Measurements from ENCODE around the gene EFEMP2.
A peak's percentile ranks its signal among the peaks of the same experiment; 100 is the strongest.

EFEMP2 gene

DNA sequence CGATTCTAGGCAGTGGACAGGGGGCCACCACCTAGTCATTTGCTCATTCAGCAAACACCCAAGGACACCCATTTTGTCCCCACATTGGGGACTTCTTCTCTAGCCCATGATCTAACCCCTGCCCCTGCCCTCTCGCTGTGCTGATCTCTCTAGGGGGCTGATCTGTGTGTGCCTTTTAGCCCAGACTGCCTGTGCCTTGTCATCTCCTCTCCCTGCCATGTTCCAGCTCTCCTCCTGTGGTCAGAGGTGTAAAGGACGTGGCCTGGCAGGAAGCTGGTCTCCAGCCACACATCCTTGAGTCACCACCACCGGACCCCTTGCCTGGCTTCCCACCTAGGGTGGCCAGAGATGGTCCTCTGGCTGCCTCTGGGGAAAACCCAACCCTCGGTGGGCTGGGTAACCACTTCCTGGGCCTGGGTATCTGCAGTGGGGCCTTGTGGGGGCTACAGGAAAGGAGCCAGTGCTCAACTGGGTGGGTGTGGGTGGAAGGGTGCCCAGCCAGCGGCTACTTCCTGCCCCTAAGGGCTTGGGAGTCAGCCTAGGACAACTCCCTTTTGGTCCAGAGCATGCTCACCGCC is 8.3 kb upstream of the EFEMP2 start:
- Histone ChIP-seq H3K36me3 (ENCODE audit: low read length) (no peaks in the 10 kb centered on the region), H3K27ac (ENCODE audit: low read depth, low read length) (no peak overlapping the region), H3K4me2 (ENCODE audit: low read depth, low read length, poor library complexity, severe bottlenecking) (no peak overlapping the region), H2AFZ (ENCODE audit: low read depth, low read length, severe bottlenecking) (no peak overlapping the region), H3K9ac (ENCODE audit: low read length) (no peak overlapping the region), H3K4me3 (ENCODE audit: insufficient read depth, low read length, poor library complexity, severe bottlenecking) (no peak overlapping the region), H4K20me1 (ENCODE audit: low read depth, low read length) (no peaks in the 10 kb centered on the region), H3K9me3 (ENCODE audit: insufficient read depth, low read length) (no peaks in the 10 kb centered on the region), H3K9me2 (replicated peaks; ENCODE audit: insufficient read depth, low read length) (no peaks in the 10 kb centered on the region), H3K79me2 (ENCODE audit: insufficient read depth, low read length) (no peaks in the 10 kb centered on the region), H3K27me3 (ENCODE audit: low read length) (no peaks in the 10 kb centered on the region), H3F3A (ENCODE audit: insufficient read depth) (no peaks in the 10 kb centered on the region)
- TF ChIP-seq EZH2phosphoT487 (conservative IDR thresholded peaks at IDR 0.05; ENCODE audit: low read length): no peak

DNA sequence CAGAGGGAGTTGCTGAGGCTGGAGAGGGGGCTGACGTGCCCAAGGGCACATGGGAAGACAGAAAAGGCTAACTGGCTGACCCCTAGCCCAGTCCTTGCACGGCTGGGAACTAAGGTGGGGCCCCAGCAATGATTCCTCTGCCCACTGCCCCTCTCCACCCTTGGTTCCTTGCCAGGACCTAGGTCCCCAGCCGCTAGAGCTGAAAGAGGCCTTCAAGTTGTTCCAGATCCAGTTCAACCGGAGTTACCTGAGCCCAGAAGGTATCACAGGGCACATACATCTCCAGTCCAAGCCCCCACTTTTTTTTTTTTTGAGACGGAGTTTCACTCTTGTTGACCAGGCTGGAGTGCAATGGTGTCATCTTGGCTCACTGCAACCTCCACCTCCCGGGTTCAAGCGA is 7.4 kb upstream of the EFEMP2 start:
- Histone ChIP-seq H2AFZ (ENCODE audit: low read depth, low read length, severe bottlenecking) (no peak overlapping the region), H3K79me2 (ENCODE audit: insufficient read depth, low read length) (no peaks in the 10 kb centered on the region), H3K9ac (ENCODE audit: low read length) (no peak overlapping the region), H3K4me3 (ENCODE audit: insufficient read depth, low read length, poor library complexity, severe bottlenecking) (no peak overlapping the region), H3K27ac (ENCODE audit: low read depth, low read length) (no peak overlapping the region), H3K9me2 (replicated peaks; ENCODE audit: insufficient read depth, low read length) (no peaks in the 10 kb centered on the region), H4K20me1 (ENCODE audit: low read depth, low read length) (no peaks in the 10 kb centered on the region), H3K9me3 (ENCODE audit: insufficient read depth, low read length) (no peaks in the 10 kb centered on the region), H3K4me2 (ENCODE audit: low read depth, low read length, poor library complexity, severe bottlenecking) (no peak overlapping the region), H3K27me3 (ENCODE audit: low read length) (no peaks in the 10 kb centered on the region), H3K36me3 (ENCODE audit: low read length) (no peaks in the 10 kb centered on the region), H3F3A (ENCODE audit: insufficient read depth) (no peaks in the 10 kb centered on the region)
- no peak for TF ChIP-seq EZH2phosphoT487 (conservative IDR thresholded peaks at IDR 0.05; ENCODE audit: low read length)
- TF ChIP-seq, protein P1, sequence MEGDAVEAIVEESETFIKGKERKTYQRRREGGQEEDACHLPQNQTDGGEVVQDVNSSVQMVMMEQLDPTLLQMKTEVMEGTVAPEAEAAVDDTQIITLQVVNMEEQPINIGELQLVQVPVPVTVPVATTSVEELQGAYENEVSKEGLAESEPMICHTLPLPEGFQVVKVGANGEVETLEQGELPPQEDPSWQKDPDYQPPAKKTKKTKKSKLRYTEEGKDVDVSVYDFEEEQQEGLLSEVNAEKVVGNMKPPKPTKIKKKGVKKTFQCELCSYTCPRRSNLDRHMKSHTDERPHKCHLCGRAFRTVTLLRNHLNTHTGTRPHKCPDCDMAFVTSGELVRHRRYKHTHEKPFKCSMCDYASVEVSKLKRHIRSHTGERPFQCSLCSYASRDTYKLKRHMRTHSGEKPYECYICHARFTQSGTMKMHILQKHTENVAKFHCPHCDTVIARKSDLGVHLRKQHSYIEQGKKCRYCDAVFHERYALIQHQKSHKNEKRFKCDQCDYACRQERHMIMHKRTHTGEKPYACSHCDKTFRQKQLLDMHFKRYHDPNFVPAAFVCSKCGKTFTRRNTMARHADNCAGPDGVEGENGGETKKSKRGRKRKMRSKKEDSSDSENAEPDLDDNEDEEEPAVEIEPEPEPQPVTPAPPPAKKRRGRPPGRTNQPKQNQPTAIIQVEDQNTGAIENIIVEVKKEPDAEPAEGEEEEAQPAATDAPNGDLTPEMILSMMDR (IDR thresholded peaks at IDR 0.05; ENCODE audit: insufficient read depth, low read length, poor library complexity, severe bottlenecking): no peak

DNA sequence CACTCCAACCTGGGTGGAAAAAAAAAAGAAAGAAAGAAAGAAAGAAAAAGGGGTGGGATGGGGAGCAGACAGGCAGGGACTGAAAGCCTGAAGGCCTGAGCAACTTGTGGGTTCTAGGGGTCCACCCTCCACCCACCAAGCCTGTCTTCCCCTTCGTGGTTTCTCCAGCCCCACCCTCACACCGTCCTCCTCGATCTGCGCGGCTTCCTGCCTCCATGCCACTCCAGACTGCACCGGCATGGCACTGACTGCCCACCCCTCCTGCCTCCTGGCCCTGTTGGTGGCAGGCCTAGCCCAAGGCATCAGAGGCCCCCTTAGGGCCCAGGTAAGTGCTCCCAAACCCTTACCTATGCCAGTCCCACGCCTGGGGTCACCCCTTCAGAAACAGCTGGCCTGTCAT is 7.0 kb upstream of the EFEMP2 start, which contains the start of gene CTSW:
Gene CTSW (plus strand): TSS at position 221 of the 400 bp plus-strand sequence. CDS start 18 bp downstream, at position 239.
- H3K4me3 ChIP-seq (ENCODE audit: insufficient read depth, low read length, poor library complexity, severe bottlenecking): no peak within 1 kb of the TSS
- no peak within 1 kb of the TSS for H2AFZ ChIP-seq (ENCODE audit: low read depth, low read length, severe bottlenecking)
- H3K79me2 ChIP-seq (ENCODE audit: insufficient read depth, low read length): no peaks in the 10 kb centered on the region
- no peak within 1 kb of the TSS for H3K9ac ChIP-seq (ENCODE audit: low read length)
- H4K20me1 ChIP-seq (ENCODE audit: low read depth, low read length): no peaks in the 10 kb centered on the region
- H3K9me2 ChIP-seq (replicated peaks; ENCODE audit: insufficient read depth, low read length): no peaks in the 10 kb centered on the region
- no peaks in the 10 kb centered on the region for H3F3A ChIP-seq (ENCODE audit: insufficient read depth)
- no peaks in the 10 kb centered on the region for H3K9me3 ChIP-seq (ENCODE audit: insufficient read depth, low read length)
- H3K4me2 ChIP-seq (ENCODE audit: low read depth, low read length, poor library complexity, severe bottlenecking): no peak within 1 kb of the TSS
- no peaks in the 10 kb centered on the region for H3K27me3 ChIP-seq (ENCODE audit: low read length)
- H3K36me3 ChIP-seq (ENCODE audit: low read length): no peaks in the 10 kb centered on the region
- TF ChIP-seq, protein P1 (IDR thresholded peaks at IDR 0.05; ENCODE audit: insufficient read depth, low read length, poor library complexity, severe bottlenecking): no peak
- no peak for TF ChIP-seq EZH2phosphoT487 (conservative IDR thresholded peaks at IDR 0.05; ENCODE audit: low read length)
- H3K27ac ChIP-seq (ENCODE audit: low read depth, low read length): no peak within 1 kb of the TSS

DNA sequence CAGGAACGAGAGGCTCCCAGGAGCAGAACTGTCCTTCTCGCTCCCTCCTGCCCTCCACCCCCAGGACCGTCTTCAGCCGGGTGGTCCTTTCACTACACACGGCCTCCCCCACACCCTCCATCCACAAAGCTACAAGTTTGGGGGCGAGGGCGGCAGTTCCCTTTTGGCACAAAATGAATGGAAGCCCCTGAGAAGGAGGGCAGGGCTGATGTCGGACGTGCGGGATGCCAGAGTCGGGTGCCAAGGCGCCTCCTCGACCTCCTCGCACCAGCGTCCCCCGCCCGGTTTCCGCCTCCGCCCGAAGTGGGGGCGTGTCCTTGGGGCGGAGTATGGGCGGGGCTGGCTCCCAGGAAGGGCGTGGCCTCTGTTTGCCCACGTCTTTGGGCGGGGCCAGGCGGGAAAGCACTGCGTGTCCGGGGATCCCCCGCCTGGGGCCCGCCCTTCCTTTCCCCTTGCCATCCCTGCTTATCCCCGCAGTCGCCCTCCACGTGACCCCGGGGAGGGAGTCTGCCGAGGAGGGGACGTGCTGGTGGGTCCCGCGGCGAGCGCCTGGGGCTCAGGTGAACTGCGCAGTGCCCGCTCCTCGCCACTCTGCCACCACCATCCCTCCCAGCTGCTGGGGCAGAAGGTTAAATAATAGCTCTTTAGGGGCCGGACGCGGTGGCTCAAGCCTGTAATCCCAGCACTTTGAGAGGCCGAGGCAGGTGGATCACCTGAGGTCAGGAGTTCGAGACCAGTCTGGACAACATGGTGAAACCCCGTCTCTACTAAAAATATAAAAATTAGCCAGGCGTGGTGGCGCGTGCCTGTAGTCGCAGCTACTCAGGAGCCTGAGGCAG is 937 bp upstream of the EFEMP2 start:
- Histone ChIP-seq H3K9me2 (replicated peaks; ENCODE audit: insufficient read depth, low read length) (no peaks in the 10 kb centered on the region), H3K27ac (ENCODE audit: low read depth, low read length) (no peak overlapping the region), H2AFZ (ENCODE audit: low read depth, low read length, severe bottlenecking) (peak overlapping the region; percentile 78), H3K27me3 (ENCODE audit: low read length) (no peaks in the 10 kb centered on the region), H3K9ac (ENCODE audit: low read length) (peak overlapping the region; percentile 51), H4K20me1 (ENCODE audit: low read depth, low read length) (no peaks in the 10 kb centered on the region), H3K9me3 (ENCODE audit: insufficient read depth, low read length) (no peaks in the 10 kb centered on the region), H3F3A (ENCODE audit: insufficient read depth) (no peaks in the 10 kb centered on the region), H3K4me3 (ENCODE audit: insufficient read depth, low read length, poor library complexity, severe bottlenecking) (peak overlapping the region; percentile 46), H3K4me2 (ENCODE audit: low read depth, low read length, poor library complexity, severe bottlenecking) (peak overlapping the region; percentile 59), H3K79me2 (ENCODE audit: insufficient read depth, low read length) (no peaks in the 10 kb centered on the region), H3K36me3 (ENCODE audit: low read length) (no peaks in the 10 kb centered on the region)
- TF ChIP-seq EZH2phosphoT487 (conservative IDR thresholded peaks at IDR 0.05; ENCODE audit: low read length): no peak
- TF ChIP-seq, protein P1 (IDR thresholded peaks at IDR 0.05; ENCODE audit: insufficient read depth, low read length, poor library complexity, severe bottlenecking): no peak
